HT-29 (cell line): ENCODE data around the gene TEX52. TPM values are rescaled to one million over a fixed set of nuclear protein-coding genes. Genes with fewer than 3 reads are reported as not detected.

ENCODE experiments used
- DNase-seq: peaks from one replicate; pipeline ENCODE4 v3.0.0-alpha.2; 2015; ENCODE audit warnings: low spot score
- total RNA-seq: library from RNA; depleted of rRNA; stranded (reverse); fragments of >200 nt; shearing (Covaris generic); gene quantifications from 2 replicates; pipeline ENCODE4 v1.2.3, GENCODE V29; 2014; rRNA removed

The TEX52 gene
- 0.10 and 0.94 TPM in 2 replicates for total RNA-seq

GRCh38 chr12:2857021-2857431, at the start of gene TEX52:
Gene TEX52, minus strand, starts transcription at chr12:2857039. Its CDS starts 13 bp downstream, at chr12:2857026.
- DNase-seq, result peak; percentile 42

- DNase-seq, result no peak
Measured at GRCh38 chr12:2904260-2904659, 47.4 kb upstream of the TEX52 start.

GRCh38 chr12:2902272-2902880, 45.5 kb upstream of the TEX52 start:
- DNase-seq, result no peak

GRCh38 chr12:2900642-2901041, 43.8 kb upstream of the TEX52 start:
- no peak for DNase-seq

- DNase-seq, result no peak
Measured at GRCh38 chr12:2897418-2897817, 40.6 kb upstream of the TEX52 start.

GRCh38 chr12:2895511-2895910, 38.7 kb upstream of the TEX52 start:
- DNase-seq, result no peak

GRCh38 chr12:2895051-2895451, 38.2 kb upstream of the TEX52 start:
- DNase-seq, result no peak

- DNase-seq, result peak; percentile 17
Measured at GRCh38 chr12:2893007-2893406, 36.2 kb upstream of the TEX52 start.

- DNase-seq, result no peak
Measured at GRCh38 chr12:2892246-2892645, 35.4 kb upstream of the TEX52 start.

- peak; percentile 53 for DNase-seq
Measured at GRCh38 chr12:2891240-2892053, 34.6 kb upstream of the TEX52 start.

- peak; percentile 97 for DNase-seq
Measured at GRCh38 chr12:2890388-2891239, 33.8 kb upstream of the TEX52 start, which contains the start of gene TULP3. Gene TULP3, plus strand, starts transcription at chr12:2890891. Its CDS starts 57 bp downstream, at chr12:2890948.

GRCh38 chr12:2890001-2890387, 33.2 kb upstream of the TEX52 start:
- DNase-seq, result no peak

- DNase-seq, result no peak
Measured at GRCh38 chr12:2886768-2887450, 30.1 kb upstream of the TEX52 start.

GRCh38 chr12:2884810-2885209, 28.0 kb upstream of the TEX52 start:
- no peak for DNase-seq

GRCh38 chr12:2879853-2880252, 23.0 kb upstream of the TEX52 start:
- no peak for DNase-seq

GRCh38 chr12:2877953-2878732, 21.3 kb upstream of the TEX52 start:
- no peak for DNase-seq

GRCh38 chr12:2877047-2877952, 20.5 kb upstream of the TEX52 start, which contains the start of the genes FOXM1 and RHNO1:
Gene FOXM1, minus strand, starts transcription at chr12:2877174. Its CDS starts 2,696 bp downstream, at chr12:2874478.
Gene RHNO1, plus strand, starts transcription at chr12:2877223. Its CDS starts 8,144 bp downstream, at chr12:2885367.
- DNase-seq, result peak; percentile 90

- DNase-seq, result peak; percentile 39
Measured at GRCh38 chr12:2876431-2877046, 19.7 kb upstream of the TEX52 start.
